HL-60 (cell line): Measurements from ENCODE around the gene USP10.

Experiments
- POLR2AphosphoS5 ChIP-seq: IDR thresholded peaks from 2 replicates; pipeline ENCODE4 v1.6.1; 2012; ENCODE audit warnings: low read depth
- SPI1 ChIP-seq: IDR thresholded peaks from 2 replicates; pipeline ENCODE4 v1.6.1; 2012; ENCODE audit warnings: low read depth, mild to moderate bottlenecking, borderline replicate concordance
- TF ChIP-seq, protein P1 (sequence below): IDR thresholded peaks from one replicate; pipeline ENCODE4 v1.5.1; 2011; ENCODE audit warnings: low read length, control low read depth, inconsistent platforms; ENCODE audit not compliant: insufficient read depth
- TF ChIP-seq, protein P2 (sequence below): IDR thresholded peaks from 2 replicates; pipeline ENCODE4 v1.6.1; 2012; ENCODE audit warnings: low read depth; ENCODE audit not compliant: insufficient replicate concordance

DNA sequence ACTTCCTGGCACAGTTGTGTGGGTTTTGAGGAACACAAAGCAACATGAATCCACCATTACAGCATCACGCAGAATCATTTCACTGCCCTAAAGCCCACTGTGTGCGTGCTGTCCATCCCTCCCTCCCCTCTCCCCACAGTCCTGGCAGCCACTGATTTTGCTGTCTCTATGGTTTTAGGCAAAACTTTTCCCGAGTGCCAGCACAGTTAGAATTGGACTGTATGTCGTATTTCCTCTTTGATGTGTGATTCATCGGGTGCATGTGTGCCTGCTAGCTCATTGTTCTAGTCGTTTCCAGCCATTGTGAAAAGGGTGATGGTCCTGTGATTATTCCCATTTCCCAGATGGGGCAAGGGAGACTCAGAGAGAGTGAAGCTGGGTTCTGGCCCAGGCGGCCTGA, 38.8 kb upstream of the USP10 start:
- no peak for TF ChIP-seq POLR2AphosphoS5
- TF ChIP-seq, protein P1, sequence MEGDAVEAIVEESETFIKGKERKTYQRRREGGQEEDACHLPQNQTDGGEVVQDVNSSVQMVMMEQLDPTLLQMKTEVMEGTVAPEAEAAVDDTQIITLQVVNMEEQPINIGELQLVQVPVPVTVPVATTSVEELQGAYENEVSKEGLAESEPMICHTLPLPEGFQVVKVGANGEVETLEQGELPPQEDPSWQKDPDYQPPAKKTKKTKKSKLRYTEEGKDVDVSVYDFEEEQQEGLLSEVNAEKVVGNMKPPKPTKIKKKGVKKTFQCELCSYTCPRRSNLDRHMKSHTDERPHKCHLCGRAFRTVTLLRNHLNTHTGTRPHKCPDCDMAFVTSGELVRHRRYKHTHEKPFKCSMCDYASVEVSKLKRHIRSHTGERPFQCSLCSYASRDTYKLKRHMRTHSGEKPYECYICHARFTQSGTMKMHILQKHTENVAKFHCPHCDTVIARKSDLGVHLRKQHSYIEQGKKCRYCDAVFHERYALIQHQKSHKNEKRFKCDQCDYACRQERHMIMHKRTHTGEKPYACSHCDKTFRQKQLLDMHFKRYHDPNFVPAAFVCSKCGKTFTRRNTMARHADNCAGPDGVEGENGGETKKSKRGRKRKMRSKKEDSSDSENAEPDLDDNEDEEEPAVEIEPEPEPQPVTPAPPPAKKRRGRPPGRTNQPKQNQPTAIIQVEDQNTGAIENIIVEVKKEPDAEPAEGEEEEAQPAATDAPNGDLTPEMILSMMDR: no peak
- TF ChIP-seq SPI1: no peak
- TF ChIP-seq, protein P2, sequence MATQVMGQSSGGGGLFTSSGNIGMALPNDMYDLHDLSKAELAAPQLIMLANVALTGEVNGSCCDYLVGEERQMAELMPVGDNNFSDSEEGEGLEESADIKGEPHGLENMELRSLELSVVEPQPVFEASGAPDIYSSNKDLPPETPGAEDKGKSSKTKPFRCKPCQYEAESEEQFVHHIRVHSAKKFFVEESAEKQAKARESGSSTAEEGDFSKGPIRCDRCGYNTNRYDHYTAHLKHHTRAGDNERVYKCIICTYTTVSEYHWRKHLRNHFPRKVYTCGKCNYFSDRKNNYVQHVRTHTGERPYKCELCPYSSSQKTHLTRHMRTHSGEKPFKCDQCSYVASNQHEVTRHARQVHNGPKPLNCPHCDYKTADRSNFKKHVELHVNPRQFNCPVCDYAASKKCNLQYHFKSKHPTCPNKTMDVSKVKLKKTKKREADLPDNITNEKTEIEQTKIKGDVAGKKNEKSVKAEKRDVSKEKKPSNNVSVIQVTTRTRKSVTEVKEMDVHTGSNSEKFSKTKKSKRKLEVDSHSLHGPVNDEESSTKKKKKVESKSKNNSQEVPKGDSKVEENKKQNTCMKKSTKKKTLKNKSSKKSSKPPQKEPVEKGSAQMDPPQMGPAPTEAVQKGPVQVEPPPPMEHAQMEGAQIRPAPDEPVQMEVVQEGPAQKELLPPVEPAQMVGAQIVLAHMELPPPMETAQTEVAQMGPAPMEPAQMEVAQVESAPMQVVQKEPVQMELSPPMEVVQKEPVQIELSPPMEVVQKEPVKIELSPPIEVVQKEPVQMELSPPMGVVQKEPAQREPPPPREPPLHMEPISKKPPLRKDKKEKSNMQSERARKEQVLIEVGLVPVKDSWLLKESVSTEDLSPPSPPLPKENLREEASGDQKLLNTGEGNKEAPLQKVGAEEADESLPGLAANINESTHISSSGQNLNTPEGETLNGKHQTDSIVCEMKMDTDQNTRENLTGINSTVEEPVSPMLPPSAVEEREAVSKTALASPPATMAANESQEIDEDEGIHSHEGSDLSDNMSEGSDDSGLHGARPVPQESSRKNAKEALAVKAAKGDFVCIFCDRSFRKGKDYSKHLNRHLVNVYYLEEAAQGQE: no peak
